ENCODE results near the gene TM9SF3. TPM values are rescaled to one million over a fixed set of nuclear protein-coding genes. Genes with fewer than 3 reads are reported as not detected.

TM9SF3 gene
- total RNA-seq, 4 donors from 2014 or later = 27.5 to 32.4 (median 31.0) TPM

GRCh38 chr10:96494694-96495093 is 92.1 kb downstream of the TM9SF3 start:
- no peaks in the 10 kb centered on the region for H3K36me3 ChIP-seq
- H3K4me3 ChIP-seq = no peak overlapping the region

DNA sequence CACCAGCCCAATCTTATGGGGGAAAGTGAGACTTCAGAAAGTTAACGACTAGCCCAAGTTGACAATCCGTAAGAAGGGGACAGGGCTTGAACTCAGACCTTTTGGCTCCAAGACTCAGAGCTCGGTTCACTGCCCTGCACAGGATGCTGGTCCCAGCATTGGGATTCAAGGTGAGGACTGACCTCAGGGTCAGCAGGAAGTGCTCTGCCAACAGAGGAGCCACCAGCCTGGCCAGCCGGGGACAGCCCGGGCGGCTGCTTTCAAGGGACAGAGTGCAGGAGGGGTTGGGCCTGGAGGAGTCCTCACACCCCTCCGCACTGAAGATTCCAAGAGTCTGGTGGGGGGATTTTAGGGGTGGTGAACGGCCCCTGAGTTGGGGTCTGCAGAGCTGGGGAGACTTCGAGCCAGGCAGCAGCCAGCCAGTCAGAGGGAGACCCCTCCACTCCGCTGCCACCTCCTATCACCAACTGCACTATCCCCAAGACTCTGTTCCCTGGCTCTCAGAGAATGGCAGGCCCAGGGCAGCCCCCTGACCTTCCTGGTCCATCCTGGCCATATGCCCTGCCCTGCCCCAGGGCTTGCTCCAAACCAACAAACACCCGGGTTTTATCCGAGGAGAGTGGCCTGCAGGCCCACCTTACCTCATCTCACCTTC is 92.8 kb downstream of the TM9SF3 start:
- no peaks in the 10 kb centered on the region for H3K36me3 ChIP-seq
- intact Hi-C loops (cut with DNase I; ENCODE audit: low total_unique reads) (no loop called here), in situ Hi-C loops (cut with MboI; ENCODE audit: low sequenced_read_pairs in 4 of 4) (no loop called here)
- H3K27ac ChIP-seq = no peak overlapping the region
- no peak for TF ChIP-seq POLR2A (IDR thresholded peaks at IDR 0.05)
- TF ChIP-seq CTCF (IDR thresholded peaks at IDR 0.05 in 4 of 5, conservative IDR thresholded peaks at IDR 0.05 in 1 of 5) = no peak
- no peaks in the 10 kb centered on the region for H3K4me1 ChIP-seq
- no peak for DNase-seq
- no peak for ATAC-seq
- H3K4me3 ChIP-seq = no peak overlapping the region
- H3K27me3 ChIP-seq = no peaks in the 10 kb centered on the region
- no peaks in the 10 kb centered on the region for H3K9me3 ChIP-seq

More at GRCh38 chr10:96494694-96495093, 92.1 kb downstream of the TM9SF3 start:
- Histone ChIP-seq H3K27me3 (no peaks in the 10 kb centered on the region), H3K27ac (no peak overlapping the region), H3K9me3 (no peaks in the 10 kb centered on the region), H3K4me1 (no peaks in the 10 kb centered on the region)
- in situ Hi-C loops (cut with MboI; ENCODE audit: low sequenced_read_pairs in 4 of 4) = no loop called here
- intact Hi-C loops (cut with DNase I; ENCODE audit: low total_unique reads) = no loop called here
- ATAC-seq (no peak), DNase-seq (no peak)
- TF ChIP-seq POLR2A (IDR thresholded peaks at IDR 0.05) (no peak), CTCF (IDR thresholded peaks at IDR 0.05 in 4 of 5, conservative IDR thresholded peaks at IDR 0.05 in 1 of 5) (no peak)

DNA sequence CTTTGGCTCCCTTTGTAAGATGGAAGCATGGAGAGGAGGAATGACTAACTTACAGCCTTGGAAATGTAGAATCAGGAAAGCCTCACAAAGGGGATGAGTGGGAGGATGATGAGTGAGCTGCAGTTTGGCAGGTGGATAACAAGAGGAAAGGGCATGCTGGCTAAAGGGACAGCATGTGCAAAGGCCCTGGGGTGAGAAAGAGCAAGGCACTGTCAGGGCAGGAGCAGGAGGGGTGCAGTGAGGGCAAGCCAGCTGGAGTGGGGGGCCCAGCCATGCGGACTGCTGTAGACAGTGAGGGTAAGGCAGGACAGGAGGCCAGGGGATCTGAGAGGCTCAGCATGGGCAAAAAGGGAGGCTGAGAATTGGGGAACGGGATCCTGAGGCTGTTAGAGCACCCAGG is 93.6 kb downstream of the TM9SF3 start:
- in situ Hi-C loops (cut with MboI; ENCODE audit: low sequenced_read_pairs in 4 of 4) = no loop called here
- no peaks in the 10 kb centered on the region for H3K36me3 ChIP-seq
- H3K27ac ChIP-seq = no peak overlapping the region
- H3K4me3 ChIP-seq = no peak overlapping the region
- intact Hi-C loops (cut with DNase I; ENCODE audit: low total_unique reads) = no loop called here
- no peak for TF ChIP-seq POLR2A (IDR thresholded peaks at IDR 0.05)
- no peak for TF ChIP-seq CTCF (IDR thresholded peaks at IDR 0.05 in 4 of 5, conservative IDR thresholded peaks at IDR 0.05 in 1 of 5)
- no peaks in the 10 kb centered on the region for H3K9me3 ChIP-seq
- ATAC-seq (no peak), DNase-seq (no peak)
- H3K4me1 ChIP-seq = no peaks in the 10 kb centered on the region
- H3K27me3 ChIP-seq = no peaks in the 10 kb centered on the region

DNA sequence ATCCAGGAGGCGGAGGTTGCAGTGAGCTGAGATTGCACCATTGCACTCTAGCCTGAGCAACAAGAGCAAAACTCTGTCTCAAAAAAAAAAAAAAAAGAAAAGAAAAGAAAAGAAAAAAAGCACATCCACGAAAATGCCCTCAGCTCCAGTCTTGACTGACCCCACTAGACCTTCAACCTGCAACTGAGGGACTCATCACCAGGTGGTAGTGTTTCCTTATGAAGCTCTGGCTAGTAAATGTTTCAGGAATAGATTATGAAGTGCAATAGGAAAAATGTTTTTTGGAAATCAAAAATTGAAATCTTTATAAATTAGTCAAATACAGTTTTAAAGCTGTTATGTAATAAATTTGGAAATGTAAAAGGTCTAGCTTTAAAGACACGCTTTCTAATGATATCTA is 95.5 kb downstream of the TM9SF3 start:
- H3K4me1 ChIP-seq = no peaks in the 10 kb centered on the region
- H3K36me3 ChIP-seq = no peaks in the 10 kb centered on the region
- no peak for DNase-seq
- H3K4me3 ChIP-seq = no peak overlapping the region
- no peak for ATAC-seq
- no peak overlapping the region for H3K27ac ChIP-seq
- no peaks in the 10 kb centered on the region for H3K27me3 ChIP-seq
- intact Hi-C loops (cut with DNase I; ENCODE audit: low total_unique reads) (no loop called here), in situ Hi-C loops (cut with MboI; ENCODE audit: low sequenced_read_pairs in 4 of 4) (no loop called here)
- TF ChIP-seq CTCF (IDR thresholded peaks at IDR 0.05 in 4 of 5, conservative IDR thresholded peaks at IDR 0.05 in 1 of 5) (peak in 3 of 5 experiments; percentile 16 to 39 (median 22)), POLR2A (IDR thresholded peaks at IDR 0.05) (no peak)
- no peaks in the 10 kb centered on the region for H3K9me3 ChIP-seq

Measured in gastrocnemius medialis (tissue), 4 donors.